HG03064 (cell line): ENCODE results near the gene CKB.

ENCODE experiments used
- ATAC-seq: cut with Tn5 transposase; IDR thresholded peaks from one replicate; pipeline ENCODE4 v1.9.1; 2021; ENCODE audit warnings: low read depth; ENCODE audit not compliant: unreplicated experiment

The CKB gene

GRCh38 chr14:103550451-103551337, 28.1 kb upstream of the CKB start:
- no peak for ATAC-seq

- no peak for ATAC-seq
These were observed 27.0 kb upstream of the CKB start for GRCh38 chr14:103549361-103550311.

GRCh38 chr14:103548463-103549351, 26.1 kb upstream of the CKB start:
- ATAC-seq, result no peak

- no peak for ATAC-seq
These were observed 25.4 kb upstream of the CKB start for GRCh38 chr14:103547941-103548462.

GRCh38 chr14:103547455-103547940, 24.9 kb upstream of the CKB start:
- ATAC-seq, result no peak

GRCh38 chr14:103546652-103547454, 24.2 kb upstream of the CKB start:
- ATAC-seq, result no peak

GRCh38 chr14:103545915-103546651, 23.5 kb upstream of the CKB start:
- no peak for ATAC-seq

- no peak for ATAC-seq
These were observed 22.7 kb upstream of the CKB start for GRCh38 chr14:103545219-103545914.

GRCh38 chr14:103544388-103545218, 22.0 kb upstream of the CKB start:
- ATAC-seq, result no peak

GRCh38 chr14:103543721-103544387, 21.2 kb upstream of the CKB start:
- ATAC-seq, result no peak

GRCh38 chr14:103543140-103543539, 20.5 kb upstream of the CKB start:
- no peak for ATAC-seq

GRCh38 chr14:103542605-103543088, 20.0 kb upstream of the CKB start:
- ATAC-seq, result no peak

GRCh38 chr14:103541709-103542604, 19.3 kb upstream of the CKB start:
- no peak for ATAC-seq

GRCh38 chr14:103540821-103541708, 18.4 kb upstream of the CKB start:
- ATAC-seq, result no peak
